ENCODE data around the gene NDUFS1.
"Not testable (repeated sequence)": the region's sequence is repeated elsewhere in the genome, so short reads cannot be mapped to it uniquely, and the experiment has no call there.

GRCh38 chr2:206207316-206207715 lies 48.1 kb upstream of the NDUFS1 start:
- not testable (repeated sequence) for TF ChIP-seq ZC3H10 (CRISPR knock-in tag; IDR thresholded peaks at IDR 0.05); CSDC2 (CRISPR knock-in tag; IDR thresholded peaks at IDR 0.05); CSRNP3 (CRISPR knock-in tag; IDR thresholded peaks at IDR 0.05); RARB (CRISPR knock-in tag; IDR thresholded peaks at IDR 0.05); CREB5 (CRISPR knock-in tag; IDR thresholded peaks at IDR 0.05; ENCODE audit: low read depth); ZFP3 (CRISPR knock-in tag; IDR thresholded peaks at IDR 0.05); ZFP30 (CRISPR knock-in tag; IDR thresholded peaks at IDR 0.05); OSR1 (CRISPR knock-in tag; IDR thresholded peaks at IDR 0.05); PATZ1 (CRISPR knock-in tag; IDR thresholded peaks at IDR 0.05; ENCODE audit: borderline replicate concordance)
